ENCODE data around the gene TMEM135.

DNA sequence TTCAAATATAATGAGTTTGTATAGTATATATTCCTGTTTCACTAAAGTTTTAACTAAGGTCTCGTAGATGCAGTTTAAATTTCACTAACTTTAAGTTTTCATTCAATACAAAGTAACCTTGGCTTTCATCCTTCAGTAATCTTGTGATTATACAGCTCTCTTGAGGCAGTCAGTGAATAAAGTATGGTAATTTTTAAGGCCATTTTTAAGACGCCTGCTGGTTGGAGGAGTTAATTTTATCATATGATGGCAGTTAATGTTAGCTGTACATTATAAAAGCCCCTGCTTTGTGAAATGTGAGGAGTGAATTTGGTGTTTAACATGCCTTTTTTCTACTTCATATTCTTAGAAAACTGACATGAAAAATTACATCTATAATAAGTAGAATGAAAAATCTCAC is 163.6 kb downstream of the TMEM135 start:
- TF ChIP-seq CTCF (IDR thresholded peaks at IDR 0.05) (no peak), SIN3A (IDR thresholded peaks at IDR 0.05; ENCODE audit: borderline replicate concordance, insufficient read depth, low read depth, low read length) (no peak), POLR2AphosphoS5 (IDR thresholded peaks at IDR 0.05; ENCODE audit: low read depth, low read length) (no peak), TCF7L2 (IDR thresholded peaks at IDR 0.05; ENCODE audit: low read depth, low read length) (no peak)
- TF ChIP-seq, protein P1, sequence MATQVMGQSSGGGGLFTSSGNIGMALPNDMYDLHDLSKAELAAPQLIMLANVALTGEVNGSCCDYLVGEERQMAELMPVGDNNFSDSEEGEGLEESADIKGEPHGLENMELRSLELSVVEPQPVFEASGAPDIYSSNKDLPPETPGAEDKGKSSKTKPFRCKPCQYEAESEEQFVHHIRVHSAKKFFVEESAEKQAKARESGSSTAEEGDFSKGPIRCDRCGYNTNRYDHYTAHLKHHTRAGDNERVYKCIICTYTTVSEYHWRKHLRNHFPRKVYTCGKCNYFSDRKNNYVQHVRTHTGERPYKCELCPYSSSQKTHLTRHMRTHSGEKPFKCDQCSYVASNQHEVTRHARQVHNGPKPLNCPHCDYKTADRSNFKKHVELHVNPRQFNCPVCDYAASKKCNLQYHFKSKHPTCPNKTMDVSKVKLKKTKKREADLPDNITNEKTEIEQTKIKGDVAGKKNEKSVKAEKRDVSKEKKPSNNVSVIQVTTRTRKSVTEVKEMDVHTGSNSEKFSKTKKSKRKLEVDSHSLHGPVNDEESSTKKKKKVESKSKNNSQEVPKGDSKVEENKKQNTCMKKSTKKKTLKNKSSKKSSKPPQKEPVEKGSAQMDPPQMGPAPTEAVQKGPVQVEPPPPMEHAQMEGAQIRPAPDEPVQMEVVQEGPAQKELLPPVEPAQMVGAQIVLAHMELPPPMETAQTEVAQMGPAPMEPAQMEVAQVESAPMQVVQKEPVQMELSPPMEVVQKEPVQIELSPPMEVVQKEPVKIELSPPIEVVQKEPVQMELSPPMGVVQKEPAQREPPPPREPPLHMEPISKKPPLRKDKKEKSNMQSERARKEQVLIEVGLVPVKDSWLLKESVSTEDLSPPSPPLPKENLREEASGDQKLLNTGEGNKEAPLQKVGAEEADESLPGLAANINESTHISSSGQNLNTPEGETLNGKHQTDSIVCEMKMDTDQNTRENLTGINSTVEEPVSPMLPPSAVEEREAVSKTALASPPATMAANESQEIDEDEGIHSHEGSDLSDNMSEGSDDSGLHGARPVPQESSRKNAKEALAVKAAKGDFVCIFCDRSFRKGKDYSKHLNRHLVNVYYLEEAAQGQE (IDR thresholded peaks at IDR 0.05; ENCODE audit: insufficient read depth in 1 of 2, low read depth in 2 of 2, low read length in 1 of 2), result no peak
